ENCODE data around the gene NPAS3. TPM values are rescaled to one million over a fixed set of nuclear protein-coding genes. Genes with fewer than 3 reads are reported as not detected.

Gene NPAS3
- total RNA-seq, 1 experiment from 2014 or later: not detected

DNA sequence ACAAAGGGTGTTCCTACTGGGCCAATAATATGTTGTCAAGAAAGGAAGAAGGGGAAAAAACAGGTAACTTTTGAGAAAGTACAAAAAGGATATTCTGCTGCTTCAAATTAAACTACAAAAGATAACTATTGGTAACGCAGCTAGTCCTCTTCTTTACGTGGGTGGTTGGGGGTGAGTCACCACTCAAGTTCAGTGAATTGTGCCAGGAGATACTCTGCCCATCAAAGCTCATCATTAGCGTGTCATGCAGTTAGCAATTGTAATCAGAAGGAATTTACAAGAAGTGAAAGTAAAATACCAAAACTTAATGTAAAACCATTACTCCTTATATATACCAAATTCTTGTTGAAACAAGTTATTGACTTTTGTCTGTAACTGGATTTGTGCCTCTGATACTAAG lies 342.0 kb downstream of the NPAS3 start:
- no peak for DNase-seq (ENCODE audit: low spot score)

GRCh38 chr14:33282331-33283230 lies 343.9 kb downstream of the NPAS3 start:
- DNase-seq (ENCODE audit: low spot score): no peak
- in situ Hi-C loops (cut with HindIII; ENCODE audit: low sequenced_read_pairs): no loop called here

More for the DNA sequence above, 342.0 kb downstream of the NPAS3 start:
- in situ Hi-C loops (cut with HindIII; ENCODE audit: low sequenced_read_pairs): no loop called here

GRCh38 chr14:33285902-33286700 lies 347.4 kb downstream of the NPAS3 start:
- in situ Hi-C loops (cut with HindIII; ENCODE audit: low sequenced_read_pairs): no loop called here
- DNase-seq (ENCODE audit: low spot score): no peak

DNA sequence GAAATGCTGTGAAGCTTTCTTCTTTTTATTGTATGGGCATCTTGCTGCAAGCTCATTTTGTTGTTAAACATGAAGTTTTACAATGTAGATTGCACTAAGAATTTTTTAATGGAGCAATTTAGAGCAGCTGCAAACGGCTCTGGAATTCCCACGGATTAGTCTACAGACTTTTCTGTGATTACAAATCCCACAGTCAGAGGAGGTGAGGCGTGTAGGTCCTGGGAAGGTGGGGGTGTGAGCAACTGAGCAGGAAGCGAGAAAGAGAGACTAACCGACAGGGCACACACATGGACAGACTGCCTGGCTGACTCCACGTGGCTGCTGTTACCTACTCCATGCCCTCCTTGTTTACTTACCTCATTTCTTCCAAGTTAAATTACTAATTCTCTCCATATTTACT lies 348.5 kb downstream of the NPAS3 start:
- DNase-seq (ENCODE audit: low spot score): no peak

DNA sequence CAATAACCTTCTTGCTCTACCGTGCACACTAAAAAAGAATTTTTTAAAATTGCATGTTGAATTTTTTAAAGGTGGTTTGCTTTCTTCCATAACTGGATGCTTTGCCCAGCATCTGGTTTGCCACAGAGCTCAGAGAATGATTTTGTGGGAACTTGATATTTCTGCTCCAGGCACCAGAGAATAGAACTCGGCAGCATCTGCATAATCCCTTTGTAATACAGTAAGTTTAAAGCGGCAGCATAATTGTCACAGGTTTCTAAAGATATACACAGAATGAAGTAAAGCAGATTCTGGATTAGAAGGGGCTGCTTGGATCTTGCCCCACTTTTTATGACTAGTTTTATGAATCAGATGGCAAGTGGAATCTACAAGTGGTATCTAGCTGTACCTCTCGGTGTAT lies 352.0 kb downstream of the NPAS3 start:
- DNase-seq (ENCODE audit: low spot score): no peak
- in situ Hi-C loops (cut with HindIII; ENCODE audit: low sequenced_read_pairs): no loop called here

More for the DNA sequence above, 348.5 kb downstream of the NPAS3 start:
- in situ Hi-C loops (cut with HindIII; ENCODE audit: low sequenced_read_pairs): no loop called here

- no peak for DNase-seq (ENCODE audit: low spot score)
- in situ Hi-C loops (cut with HindIII; ENCODE audit: low sequenced_read_pairs): no loop called here
These were observed 352.9 kb downstream of the NPAS3 start for GRCh38 chr14:33291529-33292104.

DNA sequence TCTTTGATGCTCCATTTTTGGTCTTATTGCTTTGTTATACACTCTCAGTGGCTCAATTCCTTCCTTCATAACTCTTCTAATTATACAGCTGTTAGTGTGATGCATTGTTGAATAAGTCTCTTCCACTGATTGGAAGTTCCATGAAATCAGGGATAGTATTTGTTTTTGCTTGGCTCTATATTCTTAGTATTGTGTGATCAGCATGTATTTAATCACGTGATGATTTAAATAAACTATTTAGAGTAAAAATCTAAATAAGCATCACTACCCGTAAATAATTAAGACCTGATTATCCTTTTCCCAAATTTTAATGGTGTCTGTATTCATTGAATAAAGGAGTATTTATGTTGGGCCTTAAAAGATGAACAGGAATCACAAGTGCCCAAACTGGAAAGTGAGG lies 355.7 kb downstream of the NPAS3 start:
- in situ Hi-C loops (cut with HindIII; ENCODE audit: low sequenced_read_pairs): no loop called here
- no peak for DNase-seq (ENCODE audit: low spot score)

DNA sequence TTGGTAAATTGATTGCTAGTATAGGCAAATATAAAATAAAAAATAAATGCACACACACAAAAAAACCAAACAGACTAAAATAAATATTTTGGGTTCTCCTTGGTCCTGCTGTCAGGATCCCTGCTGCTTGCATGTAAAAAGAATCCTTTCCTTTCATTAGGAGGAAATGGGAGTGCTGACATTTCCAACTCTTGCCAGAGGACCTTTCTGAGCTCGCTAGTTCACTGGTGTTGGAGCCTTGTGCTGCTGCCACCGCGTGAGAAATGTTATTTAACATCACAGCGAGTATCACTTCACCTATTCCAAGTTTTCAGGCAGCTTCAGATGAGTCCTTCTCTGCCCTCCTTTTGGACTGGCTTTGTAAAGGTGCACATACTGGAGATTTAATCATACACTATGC lies 358.9 kb downstream of the NPAS3 start:
- in situ Hi-C loops (cut with HindIII; ENCODE audit: low sequenced_read_pairs): no loop called here
- no peak for DNase-seq (ENCODE audit: low spot score)

DNA sequence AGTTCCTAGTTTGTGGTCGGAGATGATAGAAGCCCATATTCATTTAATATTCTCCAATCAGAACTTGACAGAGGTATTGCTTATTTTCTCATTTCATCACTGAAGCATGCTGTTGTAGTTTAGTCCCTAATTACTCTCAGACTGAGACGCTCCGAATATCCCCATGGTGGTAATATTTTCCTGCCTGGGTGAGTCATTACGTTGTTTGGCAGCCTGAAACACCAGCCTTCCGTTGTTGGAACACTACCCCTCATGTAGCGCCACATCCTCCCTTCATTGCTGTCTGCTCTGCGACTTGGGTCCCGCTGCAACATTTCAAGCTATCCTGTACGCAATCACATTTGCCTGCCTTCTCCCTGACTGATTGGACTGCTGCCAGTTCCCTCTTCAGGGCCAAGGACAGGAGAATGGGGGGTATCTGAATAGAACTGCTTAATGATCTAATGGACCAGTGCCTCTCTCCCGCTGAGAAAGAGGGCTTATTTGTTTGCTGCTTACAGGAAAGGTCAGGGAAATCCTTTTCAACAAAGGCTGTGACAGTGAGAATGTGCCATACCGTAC lies 369.1 kb downstream of the NPAS3 start:
- peak; percentile 70 for DNase-seq (ENCODE audit: low spot score)
- in situ Hi-C loops (cut with HindIII; ENCODE audit: low sequenced_read_pairs): no loop called here

DNA sequence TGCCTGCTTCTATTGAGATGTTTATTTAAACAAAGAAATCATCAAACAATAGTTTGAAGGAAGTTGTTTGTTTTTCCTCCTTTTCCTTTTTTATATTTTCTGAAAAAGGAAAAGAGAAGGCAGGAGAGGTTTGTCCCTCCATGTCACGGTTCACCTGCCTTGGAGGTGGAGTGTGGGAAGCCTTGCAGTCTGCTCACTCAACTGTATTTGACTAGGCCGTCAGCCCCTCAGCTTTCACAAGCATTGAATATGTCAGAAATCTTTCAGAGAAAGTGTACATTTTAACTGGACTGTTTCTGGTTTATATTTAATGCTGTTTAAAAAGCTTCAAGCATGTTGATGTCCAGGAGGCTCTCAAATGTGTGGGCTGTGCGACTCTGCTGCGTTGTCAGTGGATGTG lies 370.4 kb downstream of the NPAS3 start:
- no peak for DNase-seq (ENCODE audit: low spot score)

GRCh38 chr14:33315217-33315616 lies 376.5 kb downstream of the NPAS3 start:
- DNase-seq (ENCODE audit: low spot score): no peak
- in situ Hi-C loops (cut with HindIII; ENCODE audit: low sequenced_read_pairs): no loop called here

More for the DNA sequence above, 370.4 kb downstream of the NPAS3 start:
- in situ Hi-C loops (cut with HindIII; ENCODE audit: low sequenced_read_pairs): no loop called here

DNA sequence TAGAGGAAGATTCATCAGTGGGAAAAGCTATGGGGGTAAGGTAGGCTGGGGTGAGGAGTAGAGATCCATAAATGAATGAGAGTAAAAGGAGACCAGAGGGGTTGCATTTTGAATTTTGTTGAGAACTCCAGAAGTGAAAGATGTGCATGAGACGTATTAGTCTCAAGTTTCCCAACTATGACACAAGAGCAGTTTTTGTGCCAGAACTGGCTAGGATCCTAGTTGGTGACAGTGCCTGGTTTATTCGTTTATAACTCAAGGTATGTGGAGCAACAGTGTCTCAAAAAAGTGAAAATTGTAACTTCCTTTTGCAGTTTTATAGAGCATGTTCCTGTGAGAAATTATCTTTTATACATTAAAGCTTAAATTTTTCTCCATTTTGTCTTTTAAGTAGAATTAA lies 377.0 kb downstream of the NPAS3 start:
- in situ Hi-C loops (cut with HindIII; ENCODE audit: low sequenced_read_pairs): no loop called here
- DNase-seq (ENCODE audit: low spot score): no peak

GRCh38 chr14:33317675-33318074 lies 379.0 kb downstream of the NPAS3 start:
- in situ Hi-C loops (cut with HindIII; ENCODE audit: low sequenced_read_pairs): no loop called here
- no peak for DNase-seq (ENCODE audit: low spot score)

- in situ Hi-C loops (cut with HindIII; ENCODE audit: low sequenced_read_pairs): no loop called here
- peak; percentile 37 for DNase-seq (ENCODE audit: low spot score)
These were observed 385.3 kb downstream of the NPAS3 start for GRCh38 chr14:33323979-33324378.

GRCh38 chr14:33331176-33331949 lies 392.7 kb downstream of the NPAS3 start:
- in situ Hi-C loops (cut with HindIII; ENCODE audit: low sequenced_read_pairs): no loop called here
- DNase-seq (ENCODE audit: low spot score): no peak

GRCh38 chr14:33332497-33332896 lies 393.8 kb downstream of the NPAS3 start:
- in situ Hi-C loops (cut with HindIII; ENCODE audit: low sequenced_read_pairs): no loop called here
- peak; percentile 75 for DNase-seq (ENCODE audit: low spot score)

DNA sequence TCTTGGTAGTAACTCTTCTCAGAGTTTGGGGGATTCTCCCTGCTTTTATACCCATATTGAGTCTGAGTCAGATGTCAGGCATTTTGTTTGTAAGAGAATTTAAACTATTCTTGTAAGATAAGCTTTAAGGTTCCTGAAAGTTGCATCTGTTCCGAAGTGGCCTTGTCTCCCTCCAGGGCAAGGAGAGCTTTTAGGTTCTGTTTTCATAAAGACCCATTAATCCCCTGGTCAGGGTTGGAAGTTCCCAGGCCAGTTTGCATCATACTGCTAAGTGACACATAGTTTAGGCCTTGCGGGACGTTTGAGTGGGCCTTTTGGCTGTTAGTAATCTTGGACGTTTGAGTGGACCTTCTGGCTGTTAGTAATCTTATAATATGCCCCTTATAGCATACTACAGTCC lies 396.7 kb downstream of the NPAS3 start:
- DNase-seq (ENCODE audit: low spot score): no peak
- in situ Hi-C loops (cut with HindIII; ENCODE audit: low sequenced_read_pairs): no loop called here

DNA sequence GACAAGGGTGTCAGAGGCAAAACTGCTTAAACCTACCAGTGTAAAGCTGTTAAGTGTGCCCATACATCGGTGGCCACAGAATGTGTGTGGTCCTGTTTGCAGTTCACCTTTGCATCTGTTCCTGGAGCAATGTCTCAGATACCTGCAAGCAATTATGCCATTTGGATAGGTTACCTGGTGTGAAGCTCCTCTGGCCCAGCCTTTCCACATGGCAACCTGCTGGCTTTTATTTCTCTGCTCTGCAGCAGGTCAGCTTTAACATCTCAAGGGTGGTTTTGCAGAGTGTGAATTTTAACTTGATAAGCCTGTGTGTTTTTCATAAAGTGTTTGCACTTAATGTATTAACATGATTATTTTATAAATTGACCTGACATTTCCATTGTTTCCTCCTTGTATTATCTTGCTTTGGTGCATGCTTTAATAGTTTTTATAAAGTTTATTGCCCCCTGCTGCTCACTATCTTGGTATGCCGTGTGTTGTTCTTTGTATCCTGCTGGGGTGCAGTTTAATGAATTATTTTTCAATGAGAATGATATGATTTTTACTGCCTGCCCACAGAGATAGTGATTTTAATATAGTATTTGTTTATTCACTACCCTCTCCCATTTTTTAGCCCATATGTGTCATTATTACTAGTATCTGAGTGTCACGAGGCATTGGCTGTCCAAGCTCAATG lies 403.8 kb downstream of the NPAS3 start:
- no peak for DNase-seq (ENCODE audit: low spot score)

More for the DNA sequence above, 403.8 kb downstream of the NPAS3 start:
- in situ Hi-C loops (cut with HindIII; ENCODE audit: low sequenced_read_pairs): no loop called here
